BLaER1 treated with 17β-estradiol and CSF1 and Interleukin-3, amounts not matched to agents 10 nM and 100 nM (cell line): ENCODE measurements around the gene NAALADL2.
A peak's percentile ranks its signal among the peaks of the same experiment; 100 is the strongest.

Source experiments
- H3K27ac ChIP-seq, 11 experiments: shearing (Covaris generic); formaldehyde crosslinking; 2 replicates each; pipeline ENCODE4 v1.8.1; 2022
- H3K27me3 ChIP-seq, 11 experiments: shearing (Covaris generic); formaldehyde crosslinking; 2 replicates each; pipeline ENCODE4 v1.8.1; 2022
- H3K36me3 ChIP-seq, 11 experiments: shearing (Covaris generic); formaldehyde crosslinking; 2 replicates each; pipeline ENCODE4 v1.8.1; 2022
- H3K4me1 ChIP-seq, 10 experiments: shearing (Covaris generic); formaldehyde crosslinking; 2 replicates each; pipeline ENCODE4 v1.8.1; 2022
- H3K4me2 ChIP-seq, 11 experiments: shearing (Covaris generic); formaldehyde crosslinking; 2 replicates each; pipeline ENCODE4 v1.8.1; 2022
- H3K4me3 ChIP-seq, 10 experiments: shearing (Covaris generic); formaldehyde crosslinking; 2 replicates each; pipeline ENCODE4 v1.8.1; 2022
- H3K9ac ChIP-seq, 11 experiments: shearing (Covaris generic); formaldehyde crosslinking; 2 replicates each; pipeline ENCODE4 v1.8.1; 2022
- H3K9me3 ChIP-seq, 11 experiments: shearing (Covaris generic); formaldehyde crosslinking; replicated peaks in 1 of 11; 2 replicates each; pipeline ENCODE4 v1.8.1; 2022
- H4K20me1 ChIP-seq, 11 experiments: shearing (Covaris generic); formaldehyde crosslinking; 2 replicates each; pipeline ENCODE4 v1.8.1; 2022
- Cebpa-rat ChIP-seq, 11 experiments: shearing (Covaris generic); IDR thresholded peaks; 2 replicates each; pipeline ENCODE4 v1.8.1; 2022

Gene NAALADL2

GRCh38 chr3:175617247-175617646 lies 758.1 kb downstream of the NAALADL2 start:
- no peak overlapping the region for H3K4me3 ChIP-seq
- H3K27ac ChIP-seq = no peak overlapping the region
- no peak for TF ChIP-seq Cebpa-rat (IDR thresholded peaks at IDR 0.05)
- peaks cover 0 to 11% (median 0%) of the 10 kb centered on the region in 10 experiments; a peak in 6 of 20 replicates for H3K4me1 ChIP-seq
- no peaks in the 10 kb centered on the region for H3K36me3 ChIP-seq
- H3K9me3 ChIP-seq = peaks cover 0 to 35% (median 24%) of the 10 kb centered on the region in 11 experiments; a peak in 15 of 22 replicates
- H4K20me1 ChIP-seq = no peaks in the 10 kb centered on the region
- H3K4me2 ChIP-seq = no peak overlapping the region
- no peak overlapping the region for H3K9ac ChIP-seq
- H3K27me3 ChIP-seq = no peaks in the 10 kb centered on the region

GRCh38 chr3:175619369-175619768 lies 760.2 kb downstream of the NAALADL2 start:
- TF ChIP-seq Cebpa-rat (IDR thresholded peaks at IDR 0.05) = no peak
- Histone ChIP-seq H3K9ac (no peak overlapping the region), H3K4me1 (peaks cover 0 to 11% (median 0%) of the 10 kb centered on the region in 10 experiments; a peak in 6 of 20 replicates), H3K4me2 (peak overlapping the region in 2 of 11 experiments; percentile 6 to 19; a peak in 2 of 22 replicates), H4K20me1 (no peaks in the 10 kb centered on the region), H3K27ac (no peak overlapping the region), H3K9me3 (peaks cover 0 to 35% (median 24%) of the 10 kb centered on the region in 11 experiments; a peak in 15 of 22 replicates), H3K4me3 (no peak overlapping the region), H3K36me3 (no peaks in the 10 kb centered on the region), H3K27me3 (no peaks in the 10 kb centered on the region)

- Histone ChIP-seq H3K4me1 (peaks cover 0 to 11% (median 0%) of the 10 kb centered on the region in 10 experiments; a peak in 6 of 20 replicates), H4K20me1 (no peaks in the 10 kb centered on the region), H3K4me3 (no peak overlapping the region), H3K4me2 (no peak overlapping the region), H3K9me3 (peaks cover 0 to 35% (median 24%) of the 10 kb centered on the region in 11 experiments; a peak in 15 of 22 replicates), H3K9ac (no peak overlapping the region), H3K36me3 (no peaks in the 10 kb centered on the region), H3K27me3 (no peaks in the 10 kb centered on the region), H3K27ac (no peak overlapping the region)
- TF ChIP-seq Cebpa-rat (IDR thresholded peaks at IDR 0.05) = no peak
Measured at GRCh38 chr3:175620093-175620492, 761.0 kb downstream of the NAALADL2 start.

- Histone ChIP-seq H3K27me3 (no peaks in the 10 kb centered on the region), H3K4me1 (peaks cover 0 to 11% (median 0%) of the 10 kb centered on the region in 10 experiments; a peak in 6 of 20 replicates), H3K9ac (no peak overlapping the region), H3K27ac (no peak overlapping the region), H3K9me3 (peaks cover 0 to 35% (median 24%) of the 10 kb centered on the region in 11 experiments; a peak in 15 of 22 replicates), H4K20me1 (no peaks in the 10 kb centered on the region), H3K4me2 (no peak overlapping the region), H3K36me3 (no peaks in the 10 kb centered on the region), H3K4me3 (no peak overlapping the region)
- TF ChIP-seq Cebpa-rat (IDR thresholded peaks at IDR 0.05) = no peak
Measured at GRCh38 chr3:175620532-175620931, 761.4 kb downstream of the NAALADL2 start.

GRCh38 chr3:175640958-175641357 lies 781.8 kb downstream of the NAALADL2 start:
- TF ChIP-seq Cebpa-rat (IDR thresholded peaks at IDR 0.05) = no peak
- Histone ChIP-seq H3K27me3 (no peaks in the 10 kb centered on the region), H4K20me1 (no peaks in the 10 kb centered on the region), H3K27ac (no peak overlapping the region), H3K9ac (no peak overlapping the region), H3K4me1 (no peaks in the 10 kb centered on the region), H3K36me3 (no peaks in the 10 kb centered on the region), H3K4me3 (no peak overlapping the region), H3K9me3 (peaks cover 0 to 10% (median 5%) of the 10 kb centered on the region in 11 experiments; a peak in 3 of 22 replicates), H3K4me2 (no peak overlapping the region)

GRCh38 chr3:175646865-175647264 lies 787.7 kb downstream of the NAALADL2 start:
- Histone ChIP-seq H3K4me3 (no peak overlapping the region), H3K27ac (no peak overlapping the region), H4K20me1 (no peaks in the 10 kb centered on the region), H3K4me1 (no peaks in the 10 kb centered on the region), H3K27me3 (no peaks in the 10 kb centered on the region), H3K9me3 (peaks cover 0 to 7% (median 0%) of the 10 kb centered on the region in 11 experiments; a peak in 2 of 22 replicates), H3K4me2 (no peak overlapping the region), H3K9ac (no peak overlapping the region), H3K36me3 (no peaks in the 10 kb centered on the region)
- TF ChIP-seq Cebpa-rat (IDR thresholded peaks at IDR 0.05) = no peak

GRCh38 chr3:175648899-175649298 lies 789.8 kb downstream of the NAALADL2 start:
- H3K27ac ChIP-seq = no peak overlapping the region
- no peak overlapping the region for H3K4me2 ChIP-seq
- H3K36me3 ChIP-seq = no peaks in the 10 kb centered on the region
- H3K4me1 ChIP-seq = no peaks in the 10 kb centered on the region
- no peak overlapping the region for H3K4me3 ChIP-seq
- TF ChIP-seq Cebpa-rat (IDR thresholded peaks at IDR 0.05) = no peak
- H3K9me3 ChIP-seq = 0 out of 22 replicates have a peak, but pooled peaks cover 0 to 4% (median 0%) of the 10 kb centered on the region in 11 experiments
- no peaks in the 10 kb centered on the region for H4K20me1 ChIP-seq
- no peaks in the 10 kb centered on the region for H3K27me3 ChIP-seq
- no peak overlapping the region for H3K9ac ChIP-seq

- Histone ChIP-seq H4K20me1 (no peaks in the 10 kb centered on the region), H3K9me3 (0 out of 22 replicates have a peak, but pooled peaks cover 0 to 12% (median 0%) of the 10 kb centered on the region in 11 experiments), H3K27ac (no peak overlapping the region), H3K36me3 (no peaks in the 10 kb centered on the region), H3K9ac (no peak overlapping the region), H3K27me3 (no peaks in the 10 kb centered on the region), H3K4me3 (no peak overlapping the region), H3K4me1 (no peaks in the 10 kb centered on the region), H3K4me2 (no peak overlapping the region)
- TF ChIP-seq Cebpa-rat (IDR thresholded peaks at IDR 0.05) = no peak
Measured at GRCh38 chr3:175651716-175652115, 792.6 kb downstream of the NAALADL2 start.

GRCh38 chr3:175655351-175655750 lies 796.2 kb downstream of the NAALADL2 start:
- no peaks in the 10 kb centered on the region for H3K36me3 ChIP-seq
- H4K20me1 ChIP-seq = no peaks in the 10 kb centered on the region
- no peak overlapping the region for H3K4me2 ChIP-seq
- H3K27me3 ChIP-seq = no peaks in the 10 kb centered on the region
- no peak overlapping the region for H3K27ac ChIP-seq
- no peaks in the 10 kb centered on the region for H3K4me1 ChIP-seq
- H3K4me3 ChIP-seq = no peak overlapping the region
- no peak for TF ChIP-seq Cebpa-rat (IDR thresholded peaks at IDR 0.05)
- H3K9me3 ChIP-seq = peaks cover 0 to 12% (median 0%) of the 10 kb centered on the region in 11 experiments; a peak in 1 of 22 replicates
- H3K9ac ChIP-seq = no peak overlapping the region

GRCh38 chr3:175656461-175656860 lies 797.3 kb downstream of the NAALADL2 start:
- Histone ChIP-seq H3K27ac (no peak overlapping the region), H3K4me2 (no peak overlapping the region), H3K36me3 (no peaks in the 10 kb centered on the region), H3K4me3 (no peak overlapping the region), H3K27me3 (no peaks in the 10 kb centered on the region), H3K9ac (no peak overlapping the region), H4K20me1 (no peaks in the 10 kb centered on the region), H3K4me1 (no peaks in the 10 kb centered on the region), H3K9me3 (peaks cover 0 to 12% (median 0%) of the 10 kb centered on the region in 11 experiments; a peak in 1 of 22 replicates)
- no peak for TF ChIP-seq Cebpa-rat (IDR thresholded peaks at IDR 0.05)
